Sigmoid colon (tissue), 7 donors: Measurements from ENCODE around the gene SGTB. TPM values are rescaled to one million over a fixed set of nuclear protein-coding genes. Genes with fewer than 3 reads are reported as not detected.

Experiments used
- DNase-seq: peaks from one replicate; pipeline ENCODE4 v3.0.0-alpha.2; 2019
- H3K27ac ChIP-seq, 4 donors: fragments of 200-600 bp; sonication (generic); one replicate each; pipeline ENCODE4 v1.5.1; 2016 to 2019; ENCODE audit warnings: mild to moderate bottlenecking in 1 of 4
- H3K27me3 ChIP-seq, 3 donors: fragments of 200-600 bp; sonication (generic); one replicate each; pipeline ENCODE4 v1.5.1; 2019; ENCODE audit warnings: mild to moderate bottlenecking in 1 of 3
- H3K36me3 ChIP-seq, 4 donors: fragments of 200-600 bp; sonication (generic); one replicate each; pipeline ENCODE4 v1.5.1; 2016 to 2019
- H3K4me1 ChIP-seq, 4 donors: fragments of 200-600 bp; sonication (generic); one replicate each; pipeline ENCODE4 v1.5.1; 2017 to 2019
- H3K4me3 ChIP-seq, 4 donors: fragments of 200-600 bp; sonication (generic); one replicate each; pipeline ENCODE4 v1.5.1; 2017 to 2019; ENCODE audit warnings: mild to moderate bottlenecking in 2 of 4, moderate library complexity in 1 of 4
- H3K9me3 ChIP-seq, 4 donors: fragments of 200-600 bp in 3 of 4; sonication (generic) in 3 of 4; one replicate each; pipeline versions ENCODE4 v1.5.1 to v1.6.1; 2013 to 2019
- EP300 ChIP-seq, 4 donors: sonication (generic); formaldehyde crosslinking; IDR thresholded peaks; one replicate each; pipeline ENCODE4 v1.6.1; 2017; ENCODE audit warnings: antibody characterized with exemption in 4 of 4
- POLR2A ChIP-seq, 2 donors: fragments of 450-650 bp; IDR thresholded peaks; one replicate each; pipeline ENCODE4 v1.6.1; 2016; ENCODE audit warnings: antibody characterized with exemption in 2 of 2, mild to moderate bottlenecking in 2 of 2, moderate library complexity in 2 of 2
- POLR2AphosphoS5 ChIP-seq, 4 donors: sonication (generic); formaldehyde crosslinking; IDR thresholded peaks; one replicate each; pipeline ENCODE4 v1.6.1; 2017; ENCODE audit warnings: antibody characterized with exemption in 4 of 4
- WGBS, 2 donors: extraction: QIAGEN DNeasy Blood & Tissue Kit; methylation state at CpG; one replicate each; pipeline ENCODE4 v1.1.7; 2013; 5-methylcytosine and 5-hydroxymethylcytosine counted together
- intact Hi-C: fragments of 100-400 bp; cut with DNase I; formaldehyde crosslinking; loops from one replicate; pipeline ENCODE4 v1.15.1; 2023
- polyA plus RNA-seq, 3 donors: library from polyadenylated mRNA; stranded (reverse); fragments of 200-250 nt; gene quantifications; one replicate each; pipeline ENCODE4 v1.2.3, GENCODE V29; 2013
- total RNA-seq, 4 donors: library from RNA; depleted of rRNA; stranded (reverse); fragments of >200 nt; gene quantifications; one replicate each; pipeline ENCODE4 v1.1.0, GENCODE V29; 2016
- TF ChIP-seq, protein P1 (sequence below), 4 experiments: fragments of 450-650 bp in 3 of 4; fragments of 200-600 bp in 1 of 4; IDR thresholded peaks; one replicate each; pipeline ENCODE4 v1.5.1; 2016 to 2019; ENCODE audit warnings: antibody characterized with exemption in 4 of 4, mild to moderate bottlenecking in 3 of 4, moderate library complexity in 2 of 4
- donor health status: healthy with polysubstance abuse.
- donor health status: Bipolar disorder and iron deficiency.
- donor health status: healthy.

SGTB gene
- total and polyA plus RNA-seq, 7 donors, result 1.2 to 13.9 (median 10.2) TPM

DNA sequence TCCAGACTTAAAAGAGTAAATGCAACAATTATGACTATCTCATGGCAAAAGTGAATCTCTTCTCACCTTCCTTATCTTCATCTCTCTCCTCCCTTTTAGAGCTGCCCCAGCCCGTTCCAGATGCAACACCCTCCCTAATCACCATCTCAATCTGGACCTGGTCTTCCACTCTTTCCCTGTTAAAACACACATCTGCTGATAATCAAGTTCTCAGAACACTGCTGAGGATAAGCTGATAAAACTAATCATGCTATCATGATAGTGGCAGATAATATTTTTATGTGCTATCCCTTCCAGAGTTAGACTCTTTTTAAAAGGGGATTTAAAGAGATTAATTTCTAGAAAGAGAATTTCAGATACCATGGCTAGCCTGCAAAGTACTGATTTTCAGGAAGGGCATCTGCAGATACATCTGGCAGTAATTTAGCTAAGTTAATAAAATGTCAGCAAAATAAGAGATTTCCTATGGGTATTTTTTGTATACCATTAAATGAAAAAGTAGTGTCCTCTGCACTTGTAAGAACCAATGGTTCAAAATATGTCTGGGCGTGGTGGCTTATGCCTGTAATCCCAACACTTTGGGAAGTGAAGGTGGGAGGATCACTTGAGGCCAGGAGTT lies 17.2 kb downstream of the SGTB start:
- H3K9me3 ChIP-seq, result no peaks in the 10 kb centered on the region
- intact Hi-C loops, result no loop called here
- TF ChIP-seq, protein P1, sequence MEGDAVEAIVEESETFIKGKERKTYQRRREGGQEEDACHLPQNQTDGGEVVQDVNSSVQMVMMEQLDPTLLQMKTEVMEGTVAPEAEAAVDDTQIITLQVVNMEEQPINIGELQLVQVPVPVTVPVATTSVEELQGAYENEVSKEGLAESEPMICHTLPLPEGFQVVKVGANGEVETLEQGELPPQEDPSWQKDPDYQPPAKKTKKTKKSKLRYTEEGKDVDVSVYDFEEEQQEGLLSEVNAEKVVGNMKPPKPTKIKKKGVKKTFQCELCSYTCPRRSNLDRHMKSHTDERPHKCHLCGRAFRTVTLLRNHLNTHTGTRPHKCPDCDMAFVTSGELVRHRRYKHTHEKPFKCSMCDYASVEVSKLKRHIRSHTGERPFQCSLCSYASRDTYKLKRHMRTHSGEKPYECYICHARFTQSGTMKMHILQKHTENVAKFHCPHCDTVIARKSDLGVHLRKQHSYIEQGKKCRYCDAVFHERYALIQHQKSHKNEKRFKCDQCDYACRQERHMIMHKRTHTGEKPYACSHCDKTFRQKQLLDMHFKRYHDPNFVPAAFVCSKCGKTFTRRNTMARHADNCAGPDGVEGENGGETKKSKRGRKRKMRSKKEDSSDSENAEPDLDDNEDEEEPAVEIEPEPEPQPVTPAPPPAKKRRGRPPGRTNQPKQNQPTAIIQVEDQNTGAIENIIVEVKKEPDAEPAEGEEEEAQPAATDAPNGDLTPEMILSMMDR (IDR thresholded peaks at IDR 0.05), result no peak
- TF ChIP-seq EP300 (IDR thresholded peaks at IDR 0.05) (no peak), POLR2AphosphoS5 (IDR thresholded peaks at IDR 0.05) (no peak), POLR2A (IDR thresholded peaks at IDR 0.05) (no peak)
- H3K4me3 ChIP-seq, result no peak overlapping the region
- no peak for DNase-seq
- H3K27ac ChIP-seq, result no peak overlapping the region
- no peaks in the 10 kb centered on the region for H3K4me1 ChIP-seq
- no peaks in the 10 kb centered on the region for H3K27me3 ChIP-seq
- H3K36me3 ChIP-seq, result peaks cover 0 to 25% (median 5%) of the 10 kb centered on the region in 4 donors
- WGBS, 2 donors, result 71 to 88% methylated on average over 2 of the region's 2 CpGs

DNA sequence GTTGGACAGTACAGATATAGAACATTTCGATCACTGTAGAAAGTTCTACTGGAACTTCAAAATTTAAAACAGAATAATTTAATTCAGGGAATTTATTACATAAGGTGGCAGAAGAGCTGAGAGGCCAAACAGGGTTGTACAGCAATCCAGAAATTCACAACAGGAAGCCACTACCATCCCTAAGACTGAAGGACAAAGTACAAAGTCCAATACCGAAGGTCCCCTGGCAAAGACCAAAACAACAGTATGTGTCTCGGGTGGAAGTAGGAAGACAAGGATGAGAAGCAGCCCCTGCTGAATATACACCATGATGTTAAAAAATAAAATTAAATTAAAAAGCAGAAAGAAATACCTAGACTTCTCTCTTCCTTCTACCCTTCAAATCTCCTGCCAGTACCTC lies 19.9 kb downstream of the SGTB start:
- Histone ChIP-seq H3K4me3 (no peak overlapping the region), H3K27ac (no peak overlapping the region), H3K4me1 (peaks cover 0 to 3% (median 1%) of the 10 kb centered on the region in 4 donors), H3K27me3 (no peaks in the 10 kb centered on the region), H3K9me3 (no peaks in the 10 kb centered on the region), H3K36me3 (peaks cover 0 to 15% (median 5%) of the 10 kb centered on the region in 4 donors)
- TF ChIP-seq EP300 (IDR thresholded peaks at IDR 0.05) (no peak), POLR2A (IDR thresholded peaks at IDR 0.05) (no peak), POLR2AphosphoS5 (IDR thresholded peaks at IDR 0.05) (no peak)
- TF ChIP-seq, protein P1 (IDR thresholded peaks at IDR 0.05), result no peak
- DNase-seq, result no peak
- intact Hi-C loops, result no loop called here
- WGBS, 2 donors, result 74 to 91% methylated on average over 3 of the region's 3 CpGs

GRCh38 chr5:65699338-65699737 lies 22.6 kb downstream of the SGTB start:
- peaks cover 0 to 7% (median 5%) of the 10 kb centered on the region in 4 donors for H3K36me3 ChIP-seq
- H3K4me1 ChIP-seq, result peaks cover 0 to 10% (median 5%) of the 10 kb centered on the region in 4 donors
- no peak overlapping the region for H3K27ac ChIP-seq
- H3K4me3 ChIP-seq, result no peak overlapping the region
- 78 to 95% methylated on average over 4 of the region's 4 CpGs for WGBS, 2 donors
- TF ChIP-seq POLR2A (IDR thresholded peaks at IDR 0.05) (no peak), EP300 (IDR thresholded peaks at IDR 0.05) (no peak), POLR2AphosphoS5 (IDR thresholded peaks at IDR 0.05) (no peak)
- TF ChIP-seq, protein P1 (IDR thresholded peaks at IDR 0.05), result no peak
- intact Hi-C loops, result no loop called here
- no peaks in the 10 kb centered on the region for H3K27me3 ChIP-seq
- DNase-seq, result no peak
- H3K9me3 ChIP-seq, result no peaks in the 10 kb centered on the region

DNA sequence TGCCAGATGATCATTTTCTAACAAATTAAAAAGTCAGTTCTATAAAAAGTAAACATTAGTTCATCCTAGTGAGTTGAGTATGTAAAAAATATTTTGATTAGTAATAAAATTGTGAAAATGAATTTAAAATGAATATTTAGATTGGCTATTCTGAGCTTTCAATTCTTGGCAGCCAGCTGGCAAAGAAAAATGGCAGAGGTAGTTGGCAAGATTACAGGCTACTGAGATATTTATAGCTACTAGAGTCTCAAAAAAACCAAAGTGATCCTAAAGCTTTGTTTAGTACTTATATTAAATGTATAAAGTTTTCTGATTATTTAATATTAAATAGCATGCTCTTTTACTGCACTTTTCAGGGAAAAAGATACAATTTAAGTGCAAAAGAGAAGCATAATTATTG lies 25.0 kb downstream of the SGTB start:
- no peak overlapping the region for H3K27ac ChIP-seq
- intact Hi-C loops, result no loop called here
- no peak for DNase-seq

More for the DNA sequence above, 25.0 kb downstream of the SGTB start:
- no peak overlapping the region for H3K4me3 ChIP-seq
- H3K27me3 ChIP-seq, result no peaks in the 10 kb centered on the region
- no peaks in the 10 kb centered on the region for H3K36me3 ChIP-seq
- no peak for TF ChIP-seq POLR2A (IDR thresholded peaks at IDR 0.05)
- no peak for TF ChIP-seq EP300 (IDR thresholded peaks at IDR 0.05)
- no peak for TF ChIP-seq POLR2AphosphoS5 (IDR thresholded peaks at IDR 0.05)
- TF ChIP-seq, protein P1 (IDR thresholded peaks at IDR 0.05), result no peak
- H3K9me3 ChIP-seq, result no peaks in the 10 kb centered on the region
- H3K4me1 ChIP-seq, result peaks cover 0 to 10% (median 5%) of the 10 kb centered on the region in 4 donors
